Natural killer cell (primary cell): ENCODE results near the gene MTUS2. TPM values are rescaled to one million over a fixed set of nuclear protein-coding genes. Genes with fewer than 3 reads are reported as not detected.

Experiments used
- ATAC-seq, 3 donors: fragments of 150-1000 bp in 2 of 3; fragments of 200-7000 bp in 1 of 3; cut with Tn5 transposase; 1 replicate in 1 of 3; 2 replicates in 2 of 3; pipeline ENCODE4 v1.10.0; 2021; ENCODE audit warnings: mild to moderate bottlenecking in 2 of 3, moderate library complexity in 2 of 3
- DNase-seq, 2 donors: peaks; one replicate each; pipeline versions ENCODE4 v3.0.0 to v3.0.0-alpha.2; 2013 to 2021; ENCODE audit warnings: mixed read lengths in 1 of 2
- H3K27ac ChIP-seq: one replicate; pipeline ENCODE4 v1.5.1; 2013; ENCODE audit warnings: mild to moderate bottlenecking, low read length
- H3K27me3 ChIP-seq: one replicate; pipeline ENCODE4 v1.6.1; 2013; ENCODE audit warnings: low read length; ENCODE audit not compliant: control insufficient read depth, insufficient read depth
- H3K36me3 ChIP-seq: one replicate; pipeline ENCODE4 v1.6.1; 2013; ENCODE audit warnings: low read length; ENCODE audit not compliant: control insufficient read depth, insufficient read depth
- H3K4me1 ChIP-seq: one replicate; pipeline ENCODE4 v1.6.1; 2013; ENCODE audit warnings: low read length; ENCODE audit not compliant: control insufficient read depth, insufficient read depth
- H3K4me3 ChIP-seq: one replicate; pipeline ENCODE4 v1.5.1; 2013; ENCODE audit warnings: low read length
- H3K9me3 ChIP-seq: one replicate; pipeline ENCODE4 v1.6.1; 2013; ENCODE audit warnings: low read length; ENCODE audit not compliant: control insufficient read depth, insufficient read depth
- H3K27ac Mint-ChIP-seq, 2 donors: one replicate each; pipeline ENCODE4 v1.8.0; 2022; ENCODE audit warnings: mild to moderate bottlenecking in 2 of 2, mixed read lengths in 2 of 2, moderate library complexity in 1 of 2
- H3K27me3 Mint-ChIP-seq, 2 donors: one replicate each; pipeline ENCODE4 v1.8.0; 2022; ENCODE audit warnings: low read depth in 2 of 2, mixed read lengths in 2 of 2
- H3K36me3 Mint-ChIP-seq: one replicate; pipeline ENCODE4 v1.8.0; 2022; ENCODE audit warnings: mixed read lengths
- H3K4me1 Mint-ChIP-seq, 2 donors: one replicate each; pipeline ENCODE4 v1.8.0; 2022; ENCODE audit warnings: mixed read lengths in 2 of 2
- H3K4me3 Mint-ChIP-seq: one replicate; pipeline ENCODE4 v1.8.0; 2022; ENCODE audit warnings: mild to moderate bottlenecking, moderate library complexity, mixed read lengths
- H3K9me3 Mint-ChIP-seq, 2 donors: one replicate each; pipeline ENCODE4 v1.8.0; 2022; ENCODE audit warnings: mixed read lengths in 2 of 2
- WGBS: methylation state at CpG from one replicate; pipeline ENCODE4 v1.1.7; 2013; ENCODE audit warnings: missing lambda C conversion rate; ENCODE audit not compliant: insufficient coverage; 5-methylcytosine and 5-hydroxymethylcytosine counted together
- intact Hi-C: fragments of 100-400 bp; cut with micrococcal nuclease; formaldehyde crosslinking; loops from one replicate; pipeline ENCODE4 v1.14.2; 2022
- total RNA-seq, 4 donors: library from RNA; stranded (reverse); fragments of 120-200 nt in 1 of 4; gene quantifications; one replicate each; pipeline versions ENCODE4 v1.2.3 to v1.2.4, GENCODE V29; 2013 to 2022
- TF ChIP-seq, protein P1 (sequence below): fragments of 200-600 bp; IDR thresholded peaks from one replicate; pipeline ENCODE4 v1.8.0; 2022; ENCODE audit warnings: antibody characterized with exemption

The MTUS2 gene
- total RNA-seq, 3 donors from 2014 or later (not counting 1 experiment from before 2014, with no cell fraction given) = not detected

DNA sequence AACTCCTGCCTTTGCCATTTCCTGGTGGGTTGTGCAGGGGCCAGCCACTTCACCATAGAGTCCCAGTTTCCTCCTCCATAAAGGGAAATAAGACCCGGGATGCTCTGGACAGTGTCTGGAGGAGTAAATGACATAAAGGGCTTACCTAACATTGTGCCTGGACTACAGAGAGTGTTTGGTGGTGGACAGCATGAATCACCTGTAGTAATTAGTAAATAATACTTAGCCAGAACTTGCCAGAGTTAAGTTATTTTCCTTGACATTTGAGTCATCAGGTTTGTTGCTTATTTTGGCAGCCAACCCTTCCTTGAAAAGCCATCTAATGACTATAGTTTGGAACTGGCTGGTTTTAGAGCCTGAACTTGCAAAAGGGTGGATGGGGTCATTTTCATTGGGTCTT, 616.2 kb downstream of the MTUS2 start:
- ATAC-seq = no peak
- no peaks in the 10 kb centered on the region for H3K4me1 ChIP-seq
- Mint-ChIP-seq H3K36me3 (no peaks in the 10 kb centered on the region), H3K9me3 (no peaks in the 10 kb centered on the region), H3K27me3 (peaks cover 20 to 33% of the 10 kb centered on the region in 2 donors), H3K4me1 (no peaks in the 10 kb centered on the region), H3K27ac (no peak overlapping the region), H3K4me3 (no peak overlapping the region)
- H3K9me3 ChIP-seq = no peaks in the 10 kb centered on the region
- no peaks in the 10 kb centered on the region for H3K36me3 ChIP-seq
- no peak for DNase-seq
- intact Hi-C loops = no loop called here
- TF ChIP-seq, protein P1, sequence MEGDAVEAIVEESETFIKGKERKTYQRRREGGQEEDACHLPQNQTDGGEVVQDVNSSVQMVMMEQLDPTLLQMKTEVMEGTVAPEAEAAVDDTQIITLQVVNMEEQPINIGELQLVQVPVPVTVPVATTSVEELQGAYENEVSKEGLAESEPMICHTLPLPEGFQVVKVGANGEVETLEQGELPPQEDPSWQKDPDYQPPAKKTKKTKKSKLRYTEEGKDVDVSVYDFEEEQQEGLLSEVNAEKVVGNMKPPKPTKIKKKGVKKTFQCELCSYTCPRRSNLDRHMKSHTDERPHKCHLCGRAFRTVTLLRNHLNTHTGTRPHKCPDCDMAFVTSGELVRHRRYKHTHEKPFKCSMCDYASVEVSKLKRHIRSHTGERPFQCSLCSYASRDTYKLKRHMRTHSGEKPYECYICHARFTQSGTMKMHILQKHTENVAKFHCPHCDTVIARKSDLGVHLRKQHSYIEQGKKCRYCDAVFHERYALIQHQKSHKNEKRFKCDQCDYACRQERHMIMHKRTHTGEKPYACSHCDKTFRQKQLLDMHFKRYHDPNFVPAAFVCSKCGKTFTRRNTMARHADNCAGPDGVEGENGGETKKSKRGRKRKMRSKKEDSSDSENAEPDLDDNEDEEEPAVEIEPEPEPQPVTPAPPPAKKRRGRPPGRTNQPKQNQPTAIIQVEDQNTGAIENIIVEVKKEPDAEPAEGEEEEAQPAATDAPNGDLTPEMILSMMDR = no peak
- no peak overlapping the region for H3K27ac ChIP-seq
- no peaks in the 10 kb centered on the region for H3K27me3 ChIP-seq
- no CpG with 5 or more reads among the region's 1 CpG for WGBS
- no peak overlapping the region for H3K4me3 ChIP-seq

DNA sequence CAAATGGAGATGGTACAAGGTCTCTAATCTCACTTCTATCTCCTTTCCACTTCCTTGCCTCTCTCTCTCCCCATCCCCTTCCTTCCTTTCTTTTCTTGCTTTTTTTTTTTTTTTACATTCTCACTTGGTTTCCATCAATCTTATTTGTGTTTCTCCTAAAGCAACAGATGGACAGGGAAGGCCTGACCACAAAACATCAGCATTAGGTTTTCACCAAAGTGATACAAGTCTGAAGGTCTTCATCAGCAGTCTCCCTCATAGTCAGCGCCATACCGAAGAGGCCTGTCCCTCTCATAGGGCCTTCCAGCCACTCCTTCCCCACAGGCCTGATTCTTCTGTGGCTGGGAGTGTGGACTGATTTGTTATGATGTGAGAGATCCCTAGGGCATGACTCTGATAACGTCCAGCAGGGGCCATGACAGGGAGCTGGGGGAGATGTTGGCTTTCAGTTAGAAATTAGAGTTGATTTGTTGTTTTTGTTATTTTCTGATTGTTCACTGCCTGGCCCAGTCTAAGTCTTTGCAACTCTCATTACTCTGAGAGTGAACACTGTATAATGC, 616.7 kb downstream of the MTUS2 start:
- Histone ChIP-seq H3K27ac (no peak overlapping the region), H3K27me3 (no peaks in the 10 kb centered on the region), H3K4me3 (no peak overlapping the region), H3K36me3 (no peaks in the 10 kb centered on the region), H3K4me1 (no peaks in the 10 kb centered on the region), H3K9me3 (no peaks in the 10 kb centered on the region)
- peaks cover 18 to 28% of the 10 kb centered on the region in 2 donors for H3K27me3 Mint-ChIP-seq
- H3K4me3 Mint-ChIP-seq = no peak overlapping the region
- H3K27ac Mint-ChIP-seq = no peak overlapping the region
- TF ChIP-seq, protein P1 = no peak
- WGBS = 91% methylated on average over 3 of the region's 3 CpGs
- H3K9me3 Mint-ChIP-seq = no peaks in the 10 kb centered on the region
- no peaks in the 10 kb centered on the region for H3K4me1 Mint-ChIP-seq
- intact Hi-C loops = no loop called here
- H3K36me3 Mint-ChIP-seq = no peaks in the 10 kb centered on the region
- no peak for DNase-seq
- no peak for ATAC-seq

DNA sequence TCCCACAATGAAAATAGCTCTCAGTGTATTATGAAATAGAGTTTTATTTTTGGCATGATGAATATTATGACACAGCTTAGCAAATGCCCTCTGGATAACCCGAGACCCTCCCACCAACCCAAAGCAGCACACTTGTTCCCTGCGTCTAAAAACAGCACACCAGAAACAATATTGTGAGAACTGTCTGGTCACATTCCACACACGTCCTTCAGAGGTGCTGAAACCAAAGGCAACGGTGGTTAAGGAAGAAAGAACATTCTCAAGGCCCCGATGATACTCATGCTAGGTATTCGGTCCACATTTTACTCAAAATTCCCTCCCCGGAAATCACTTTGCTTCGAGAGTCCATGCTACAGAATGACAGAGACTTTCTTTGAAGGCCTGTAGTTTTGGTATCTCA, 618.6 kb downstream of the MTUS2 start:
- no peaks in the 10 kb centered on the region for H3K4me1 ChIP-seq
- no peaks in the 10 kb centered on the region for H3K9me3 Mint-ChIP-seq
- H3K27ac Mint-ChIP-seq = no peak overlapping the region
- H3K27me3 Mint-ChIP-seq = peaks cover 18 to 27% of the 10 kb centered on the region in 2 donors
- no peaks in the 10 kb centered on the region for H3K4me1 Mint-ChIP-seq
- H3K4me3 Mint-ChIP-seq = no peak overlapping the region
- no peak for DNase-seq
- no peak overlapping the region for H3K27ac ChIP-seq
- H3K4me3 ChIP-seq = no peak overlapping the region
- no peaks in the 10 kb centered on the region for H3K36me3 ChIP-seq
- no peak for ATAC-seq
- TF ChIP-seq, protein P1 = no peak
- intact Hi-C loops = no loop called here
- H3K9me3 ChIP-seq = no peaks in the 10 kb centered on the region
- 84% methylated on average over 7 of the region's 8 CpGs for WGBS
- H3K27me3 ChIP-seq = no peaks in the 10 kb centered on the region
- no peaks in the 10 kb centered on the region for H3K36me3 Mint-ChIP-seq
